ENCODE results near the gene MINDY4. TPM values are rescaled to one million over a fixed set of nuclear protein-coding genes. Genes with fewer than 3 reads are reported as not detected.

The MINDY4 gene
- total and polyA plus RNA-seq, 2 of the 4 experiments (the other 2 are of a cell fraction): 1.8 to 3.6 TPM

Other genes starting within 250 kb of the MINDY4 start
- 105 and 209 TPM in 2 replicates for gene GARS1, start 176.5 kb upstream of the MINDY4 start, total RNA-seq (2012; rRNA removed)
- 494 and 551 TPM in 2 replicates for gene GARS1, start 176.5 kb upstream of the MINDY4 start, polyA plus RNA-seq (2012; rRNA removed)
- not detected in 2 replicates for gene CRHR2, start 89.0 kb upstream of the MINDY4 start, total RNA-seq (2012; rRNA removed)
- not detected in 2 replicates for gene CRHR2, start 89.0 kb upstream of the MINDY4 start, polyA plus RNA-seq (2012; rRNA removed)
- gene INMT, start 19.3 kb upstream of the MINDY4 start, total RNA-seq (2012; rRNA removed): 1.7 and 2.2 TPM in 2 replicates
- gene INMT, start 19.3 kb upstream of the MINDY4 start, polyA plus RNA-seq (2012; rRNA removed): 0.34 and 0.39 TPM in 2 replicates
- gene AQP1, start 140.4 kb downstream of the MINDY4 start, total RNA-seq (2012; rRNA removed): 0.18 and 0.28 TPM in 2 replicates
- gene AQP1, start 140.4 kb downstream of the MINDY4 start, polyA plus RNA-seq (2012; rRNA removed): 0.39 and 0.55 TPM in 2 replicates
- gene GHRHR, start 192.5 kb downstream of the MINDY4 start, total RNA-seq (2012; rRNA removed): not detected in 2 replicates
- gene GHRHR, start 192.5 kb downstream of the MINDY4 start, polyA plus RNA-seq (2012; rRNA removed): not detected in 2 replicates

Measured in IMR-90 (cell line).